Activated CD8-positive, alpha-beta T cell treated with anti-CD3 and anti-CD28 coated beads for 36 hours (primary cell): ENCODE results near the gene ERG. TPM values are rescaled to one million over a fixed set of nuclear protein-coding genes. Genes with fewer than 3 reads are reported as not detected.

Experiments
- ATAC-seq: fragments of 200-7000 bp; cut with Tn5 transposase; one replicate; pipeline ENCODE4 v1.10.0; 2021; ENCODE audit warnings: mild to moderate bottlenecking, moderate library complexity
- CTCF ChIA-PET: fragments of 350-600 bp; sonication (Branson Sonifier 250); formaldehyde crosslinking; loops from one replicate; lab custom pipeline; 2021; ENCODE audit warnings: antibody characterized with exemption; lab: Charles Lee
- POLR2A ChIA-PET: fragments of 350-600 bp; sonication (Branson Sonifier 250); formaldehyde crosslinking; loops from one replicate; lab custom pipeline; 2021; ENCODE audit warnings: antibody characterized with exemption; lab: Charles Lee
- DNase-seq: peaks from one replicate; pipeline ENCODE4 v3.0.0-alpha.2; 2020
- H3K27ac Mint-ChIP-seq: one replicate; pipeline ENCODE4 v1.8.0; 2021; ENCODE audit warnings: mild to moderate bottlenecking, mixed read lengths
- H3K27me3 Mint-ChIP-seq: one replicate; pipeline ENCODE4 v1.8.0; 2021; ENCODE audit warnings: mixed read lengths
- H3K36me3 Mint-ChIP-seq: one replicate; pipeline ENCODE4 v1.8.0; 2021; ENCODE audit warnings: low read depth, mixed read lengths
- H3K4me1 Mint-ChIP-seq: one replicate; pipeline ENCODE4 v1.8.0; 2021; ENCODE audit warnings: low read depth, mixed read lengths
- H3K4me3 Mint-ChIP-seq: one replicate; pipeline ENCODE4 v1.8.0; 2021; ENCODE audit warnings: mild to moderate bottlenecking, moderate library complexity, mixed read lengths
- H3K9me3 Mint-ChIP-seq: one replicate; pipeline ENCODE4 v1.8.0; 2021; ENCODE audit warnings: mixed read lengths
- intact Hi-C: fragments of 100-400 bp; cut with micrococcal nuclease; formaldehyde crosslinking; loops from one replicate; pipeline ENCODE4 v1.10.0; 2022
- total RNA-seq, 2 experiments: library from RNA; stranded (reverse); gene quantifications; one replicate each; pipeline ENCODE4 v1.2.3, GENCODE V29; 2021
- TF ChIP-seq, protein P1 (sequence below): fragments of 200-600 bp; IDR thresholded peaks from one replicate; pipeline ENCODE4 v1.8.0; 2022; ENCODE audit warnings: antibody characterized with exemption, mild to moderate bottlenecking

Gene ERG
- total RNA-seq, 2 experiments from 2014 or later, result not detected

DNA sequence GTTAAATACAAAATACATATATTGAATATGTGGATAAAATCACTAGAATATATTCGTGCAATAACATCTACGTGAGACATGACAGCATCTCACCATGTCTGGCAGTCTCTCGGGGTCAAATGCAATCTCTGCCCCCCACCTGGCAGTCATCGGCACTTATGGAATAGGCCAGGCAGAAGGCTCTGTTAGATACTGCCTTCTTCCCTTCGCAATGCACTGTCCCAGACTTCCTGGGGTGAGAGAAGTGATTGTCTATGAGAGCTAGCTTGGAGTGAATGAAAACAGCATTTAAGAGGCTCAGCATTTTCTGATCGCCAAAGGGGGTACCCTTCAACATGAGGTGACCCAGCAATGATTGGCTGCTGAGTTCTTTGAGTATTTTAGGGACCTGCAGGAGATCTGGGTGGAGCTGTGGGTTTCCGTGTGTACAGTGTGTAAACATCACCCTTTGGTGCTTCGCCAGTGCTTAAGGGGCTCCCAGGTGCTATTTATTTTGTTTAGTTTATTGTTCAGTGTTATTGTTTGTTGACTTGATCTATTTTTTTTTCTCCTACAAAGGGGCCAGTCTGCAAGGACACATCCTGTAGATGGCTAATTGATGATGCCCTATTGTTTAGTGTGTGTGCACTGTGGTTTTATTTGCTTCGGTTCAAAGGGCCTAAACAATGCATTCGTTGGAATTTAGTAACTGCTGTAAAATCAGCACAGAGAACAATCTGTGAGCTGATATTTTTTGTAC, 10.2 kb downstream of the ERG start:
- POLR2A ChIA-PET, result no interaction called here
- TF ChIP-seq, protein P1, sequence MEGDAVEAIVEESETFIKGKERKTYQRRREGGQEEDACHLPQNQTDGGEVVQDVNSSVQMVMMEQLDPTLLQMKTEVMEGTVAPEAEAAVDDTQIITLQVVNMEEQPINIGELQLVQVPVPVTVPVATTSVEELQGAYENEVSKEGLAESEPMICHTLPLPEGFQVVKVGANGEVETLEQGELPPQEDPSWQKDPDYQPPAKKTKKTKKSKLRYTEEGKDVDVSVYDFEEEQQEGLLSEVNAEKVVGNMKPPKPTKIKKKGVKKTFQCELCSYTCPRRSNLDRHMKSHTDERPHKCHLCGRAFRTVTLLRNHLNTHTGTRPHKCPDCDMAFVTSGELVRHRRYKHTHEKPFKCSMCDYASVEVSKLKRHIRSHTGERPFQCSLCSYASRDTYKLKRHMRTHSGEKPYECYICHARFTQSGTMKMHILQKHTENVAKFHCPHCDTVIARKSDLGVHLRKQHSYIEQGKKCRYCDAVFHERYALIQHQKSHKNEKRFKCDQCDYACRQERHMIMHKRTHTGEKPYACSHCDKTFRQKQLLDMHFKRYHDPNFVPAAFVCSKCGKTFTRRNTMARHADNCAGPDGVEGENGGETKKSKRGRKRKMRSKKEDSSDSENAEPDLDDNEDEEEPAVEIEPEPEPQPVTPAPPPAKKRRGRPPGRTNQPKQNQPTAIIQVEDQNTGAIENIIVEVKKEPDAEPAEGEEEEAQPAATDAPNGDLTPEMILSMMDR, result no peak
- no peak overlapping the region for H3K27ac Mint-ChIP-seq
- H3K27me3 Mint-ChIP-seq, result peaks cover 23% of the 10 kb centered on the region
- intact Hi-C loops, result no loop called here
- no peak overlapping the region for H3K4me3 Mint-ChIP-seq
- H3K4me1 Mint-ChIP-seq, result no peaks in the 10 kb centered on the region
- no peak for DNase-seq
- no peaks in the 10 kb centered on the region for H3K9me3 Mint-ChIP-seq
- ATAC-seq, result no peak
- CTCF ChIA-PET, result no interaction called here
- H3K36me3 Mint-ChIP-seq, result no peaks in the 10 kb centered on the region

DNA sequence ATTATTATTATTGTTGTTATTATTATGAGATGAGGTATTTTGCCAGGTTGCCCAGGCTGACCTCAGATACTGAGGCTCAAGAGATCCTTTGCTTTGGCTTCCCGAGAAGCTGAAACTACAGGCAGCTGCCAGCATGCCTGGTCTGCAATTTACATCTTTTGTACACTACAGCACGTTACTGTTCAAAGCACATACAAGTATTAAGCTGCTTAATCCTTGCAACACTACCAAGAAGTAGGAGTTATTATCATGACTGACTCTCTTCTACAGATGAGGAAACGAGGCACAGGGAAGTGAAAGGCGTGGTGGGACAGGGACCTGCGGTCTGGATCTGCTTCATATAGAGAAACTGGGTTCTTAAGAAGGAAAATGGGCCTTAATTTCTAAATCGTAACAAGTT, 11.6 kb downstream of the ERG start:
- H3K27me3 Mint-ChIP-seq, result peaks cover 21% of the 10 kb centered on the region
- intact Hi-C loops, result no loop called here
- CTCF ChIA-PET, result no interaction called here
- H3K4me1 Mint-ChIP-seq, result no peaks in the 10 kb centered on the region
- no peak overlapping the region for H3K27ac Mint-ChIP-seq
- no peak overlapping the region for H3K4me3 Mint-ChIP-seq
- TF ChIP-seq, protein P1, result no peak
- no peaks in the 10 kb centered on the region for H3K36me3 Mint-ChIP-seq
- H3K9me3 Mint-ChIP-seq, result no peaks in the 10 kb centered on the region
- no peak for ATAC-seq
- POLR2A ChIA-PET, result no interaction called here
- DNase-seq, result no peak

DNA sequence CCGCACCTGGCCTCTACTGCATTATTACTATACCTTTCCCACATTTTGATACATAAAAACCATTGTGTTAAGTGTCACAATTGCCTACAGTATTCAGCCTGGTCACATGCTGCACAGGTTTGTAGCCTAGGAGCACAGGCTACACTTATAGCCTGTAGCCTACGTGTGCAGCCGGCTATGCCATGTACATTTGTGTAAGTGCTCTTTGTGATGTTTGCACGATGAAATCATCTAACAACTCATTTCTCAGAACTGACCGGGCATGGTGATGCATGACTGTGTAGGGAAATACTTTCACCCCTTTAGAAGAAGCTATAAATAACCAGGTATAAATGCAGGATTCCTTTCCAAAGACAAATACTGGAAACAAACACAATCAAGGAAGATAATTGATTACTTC, 12.1 kb downstream of the ERG start:
- intact Hi-C loops, result no loop called here
- Mint-ChIP-seq H3K36me3 (no peaks in the 10 kb centered on the region), H3K4me1 (no peaks in the 10 kb centered on the region), H3K27ac (no peak overlapping the region), H3K9me3 (no peaks in the 10 kb centered on the region), H3K4me3 (no peak overlapping the region), H3K27me3 (peaks cover 18% of the 10 kb centered on the region)
- CTCF ChIA-PET, result no interaction called here
- DNase-seq (no peak), ATAC-seq (no peak)
- POLR2A ChIA-PET, result no interaction called here
- TF ChIP-seq, protein P1, result no peak

DNA sequence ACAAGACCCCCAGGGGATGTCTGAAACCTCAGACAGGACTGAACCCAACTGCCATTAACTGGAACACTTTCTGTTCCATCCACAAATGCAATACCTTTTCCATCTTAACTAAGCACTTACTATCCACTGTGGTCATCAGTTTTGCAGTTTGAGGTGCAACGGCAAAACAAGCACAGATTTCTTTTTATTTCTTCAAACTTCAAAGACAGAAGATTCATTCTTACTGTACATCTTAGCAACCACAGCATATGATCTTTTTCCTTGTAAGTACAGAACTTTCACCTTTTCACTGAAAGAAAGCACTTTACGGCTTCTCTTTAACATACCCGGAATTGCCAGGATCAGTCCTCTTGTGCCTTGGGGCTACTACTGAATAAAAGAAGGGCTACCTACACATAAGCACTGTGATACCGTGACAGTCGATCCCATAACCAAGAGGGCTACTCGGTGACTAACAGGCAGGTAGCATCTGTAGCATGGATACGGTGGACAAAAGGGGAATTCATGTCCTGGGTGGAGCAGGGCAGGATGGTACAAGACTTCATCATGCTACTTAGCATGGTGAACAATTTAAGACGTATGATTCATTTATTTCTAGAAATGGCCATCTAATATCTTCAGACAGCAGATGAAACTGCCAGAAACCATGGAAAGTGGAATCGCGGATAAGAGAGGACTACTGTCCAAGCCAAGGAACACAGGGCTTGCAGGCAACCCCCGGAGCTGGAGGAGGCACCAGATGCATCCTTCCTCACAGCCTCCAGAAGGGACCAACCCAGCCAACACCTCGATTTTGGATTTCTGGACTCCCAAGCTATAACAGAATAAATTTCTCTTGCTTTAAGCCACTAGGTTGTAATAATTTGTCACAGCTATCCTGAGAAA, 18.4 kb downstream of the ERG start:
- no peak for ATAC-seq
- peaks cover 34% of the 10 kb centered on the region for H3K27me3 Mint-ChIP-seq

More for the DNA sequence above, 18.4 kb downstream of the ERG start:
- Mint-ChIP-seq H3K36me3 (no peaks in the 10 kb centered on the region), H3K27ac (no peak overlapping the region), H3K4me3 (no peak overlapping the region), H3K9me3 (no peaks in the 10 kb centered on the region), H3K4me1 (peaks cover 2% of the 10 kb centered on the region)
- POLR2A ChIA-PET, result no interaction called here
- CTCF ChIA-PET, result no interaction called here
- TF ChIP-seq, protein P1, result no peak
- no peak for DNase-seq
- intact Hi-C loops, result no loop called here
